C4-2B (cell line): Measurements from ENCODE around the gene TMEM178B.

Experiments
- H3K27ac ChIP-seq: fragments of 450-650 bp; 2 replicates; pipeline ENCODE4 v1.5.1; 2017
- ZFX ChIP-seq: fragments of 450-650 bp; IDR thresholded peaks from 2 replicates; pipeline ENCODE4 v1.6.1; 2017
- TF ChIP-seq, protein P1 (sequence below): fragments of 450-650 bp; conservative IDR thresholded peaks from 2 replicates; pipeline ENCODE4 v1.5.1; 2017; ENCODE audit warnings: mild to moderate bottlenecking

The TMEM178B gene

DNA sequence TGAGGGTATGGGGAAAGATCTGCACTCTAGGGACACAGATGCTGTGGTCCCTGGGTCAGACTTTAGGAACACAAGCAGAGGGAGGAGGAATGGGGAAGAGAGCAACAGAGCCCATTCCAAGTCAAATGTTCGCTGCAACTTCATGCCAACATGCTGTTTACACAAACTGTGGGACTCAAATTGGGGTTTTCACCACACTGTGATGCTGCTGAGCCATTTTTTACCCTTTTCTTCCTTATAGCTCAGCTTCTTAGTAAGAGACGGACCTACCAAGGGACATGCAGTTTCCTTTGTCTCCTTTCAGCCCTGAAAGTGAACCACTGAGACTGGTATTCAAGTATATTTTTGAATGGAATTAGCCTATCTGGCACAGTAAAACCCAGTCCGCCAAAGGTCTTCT is 413.1 kb downstream of the TMEM178B start:
- TF ChIP-seq, protein P1, sequence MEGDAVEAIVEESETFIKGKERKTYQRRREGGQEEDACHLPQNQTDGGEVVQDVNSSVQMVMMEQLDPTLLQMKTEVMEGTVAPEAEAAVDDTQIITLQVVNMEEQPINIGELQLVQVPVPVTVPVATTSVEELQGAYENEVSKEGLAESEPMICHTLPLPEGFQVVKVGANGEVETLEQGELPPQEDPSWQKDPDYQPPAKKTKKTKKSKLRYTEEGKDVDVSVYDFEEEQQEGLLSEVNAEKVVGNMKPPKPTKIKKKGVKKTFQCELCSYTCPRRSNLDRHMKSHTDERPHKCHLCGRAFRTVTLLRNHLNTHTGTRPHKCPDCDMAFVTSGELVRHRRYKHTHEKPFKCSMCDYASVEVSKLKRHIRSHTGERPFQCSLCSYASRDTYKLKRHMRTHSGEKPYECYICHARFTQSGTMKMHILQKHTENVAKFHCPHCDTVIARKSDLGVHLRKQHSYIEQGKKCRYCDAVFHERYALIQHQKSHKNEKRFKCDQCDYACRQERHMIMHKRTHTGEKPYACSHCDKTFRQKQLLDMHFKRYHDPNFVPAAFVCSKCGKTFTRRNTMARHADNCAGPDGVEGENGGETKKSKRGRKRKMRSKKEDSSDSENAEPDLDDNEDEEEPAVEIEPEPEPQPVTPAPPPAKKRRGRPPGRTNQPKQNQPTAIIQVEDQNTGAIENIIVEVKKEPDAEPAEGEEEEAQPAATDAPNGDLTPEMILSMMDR = no peak
- TF ChIP-seq ZFX = no peak

DNA sequence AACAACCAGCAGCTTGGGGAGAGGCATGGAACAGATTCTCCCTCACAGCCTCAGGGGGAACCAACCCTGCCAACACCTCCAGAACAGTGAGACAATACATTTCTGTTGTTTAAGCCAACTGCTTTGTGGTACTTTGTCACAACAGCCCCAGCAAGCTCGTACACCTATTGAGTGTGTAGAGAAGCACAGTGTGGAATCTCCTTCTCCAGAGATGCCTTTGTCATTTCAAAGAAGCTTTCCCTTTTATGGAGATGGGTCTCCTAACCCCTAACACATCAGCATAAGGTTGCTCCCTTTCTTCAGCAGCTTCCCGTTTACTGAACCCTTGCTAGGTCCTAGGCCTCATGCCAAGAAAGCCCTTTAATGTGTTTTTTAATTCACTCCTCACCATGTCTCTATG is 416.6 kb downstream of the TMEM178B start:
- no peak overlapping the region for H3K27ac ChIP-seq
- TF ChIP-seq, protein P1 = no peak
- no peak for TF ChIP-seq ZFX

More for the DNA sequence above, 413.1 kb downstream of the TMEM178B start:
- H3K27ac ChIP-seq = no peak overlapping the region

DNA sequence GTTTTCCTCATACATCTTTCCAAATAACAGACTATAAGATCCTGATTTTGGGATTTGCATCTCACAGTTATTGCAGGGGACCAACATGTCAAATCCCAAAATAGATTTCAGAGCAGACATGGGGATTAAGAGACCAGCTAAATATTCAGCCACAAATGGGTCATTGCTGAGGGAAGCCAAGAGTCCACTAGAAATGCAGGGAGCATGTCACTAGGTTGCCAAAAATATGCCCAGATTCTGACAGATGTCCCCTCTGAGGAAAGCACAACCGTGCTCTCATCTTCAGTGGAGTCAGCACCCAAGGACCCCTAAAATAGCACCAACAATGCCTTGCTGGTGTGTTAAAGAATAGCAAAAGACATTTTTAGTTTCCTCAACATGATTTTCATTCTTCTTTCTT is 421.2 kb downstream of the TMEM178B start:
- H3K27ac ChIP-seq = no peak overlapping the region
- TF ChIP-seq ZFX = no peak
- TF ChIP-seq, protein P1 = no peak

DNA sequence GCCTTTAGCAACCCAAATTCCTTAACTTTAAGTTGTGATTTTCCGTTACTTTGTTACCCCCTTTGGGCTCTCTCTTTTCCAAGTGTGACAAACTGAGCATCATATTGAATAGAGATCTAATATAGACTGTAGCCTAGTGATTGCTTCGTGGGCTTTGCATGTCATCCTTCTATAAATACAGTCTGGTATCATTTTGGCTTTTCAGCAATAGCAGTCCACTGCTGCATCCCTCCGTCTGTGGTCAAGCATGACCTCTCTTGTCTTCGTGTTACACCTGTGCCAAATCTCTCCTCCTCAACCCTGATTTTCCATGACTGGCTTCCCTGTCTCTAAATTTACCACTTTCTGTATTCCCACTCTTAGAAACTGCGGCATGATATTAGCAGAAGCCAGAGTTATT is 423.5 kb downstream of the TMEM178B start:
- TF ChIP-seq, protein P1 = no peak
- no peak for TF ChIP-seq ZFX
- H3K27ac ChIP-seq = no peak overlapping the region

DNA sequence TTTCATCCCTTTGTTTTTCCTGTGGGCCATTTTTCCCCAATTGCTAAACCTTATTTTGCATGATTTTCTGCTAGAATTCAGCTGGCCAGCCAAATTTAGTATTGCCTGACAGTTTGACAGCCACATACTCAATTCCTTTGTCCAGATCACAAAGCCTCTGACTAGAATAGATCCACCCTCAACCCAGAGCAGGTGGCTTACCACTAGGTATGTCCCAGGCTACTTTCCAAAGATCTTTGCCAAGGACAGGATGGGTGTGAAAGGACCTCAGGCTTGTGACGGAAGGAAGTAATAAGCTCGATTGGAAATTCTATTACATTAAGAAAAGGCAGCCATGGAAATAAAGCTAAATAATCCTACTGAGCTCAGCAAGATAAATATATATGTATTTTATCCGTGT is 426.7 kb downstream of the TMEM178B start:
- TF ChIP-seq ZFX = no peak
- TF ChIP-seq, protein P1 = no peak
- H3K27ac ChIP-seq = no peak overlapping the region

GRCh38 chr7:141501451-141501850 is 427.6 kb downstream of the TMEM178B start:
- H3K27ac ChIP-seq = no peak overlapping the region
- no peak for TF ChIP-seq ZFX
- TF ChIP-seq, protein P1 = no peak

DNA sequence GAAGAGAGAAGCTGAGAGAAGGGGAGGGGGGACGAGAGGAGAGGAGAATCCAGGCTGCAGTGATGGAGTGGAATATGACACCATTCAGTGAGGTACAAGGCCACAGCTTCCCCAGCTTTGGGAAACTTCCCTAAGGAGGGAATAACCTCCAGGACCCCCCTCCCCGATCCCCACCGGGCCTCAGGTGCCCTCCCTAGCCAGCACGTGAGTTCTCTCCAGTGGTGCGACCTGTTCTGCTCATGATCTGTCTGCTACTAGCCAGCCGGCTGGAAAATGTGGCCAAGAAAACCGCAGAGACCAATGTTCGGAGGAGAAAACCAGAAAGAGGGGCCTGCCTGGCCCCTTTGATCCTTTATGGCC is 437.4 kb downstream of the TMEM178B start:
- H3K27ac ChIP-seq = no peak overlapping the region
- no peak for TF ChIP-seq ZFX
- TF ChIP-seq, protein P1 = no peak
